ENCODE measurements around the gene PFDN4. TPM values are rescaled to one million over a fixed set of nuclear protein-coding genes. Genes with fewer than 3 reads are reported as not detected.

The PFDN4 gene
- total and polyA plus RNA-seq, 2 of the 4 experiments (the other 2 are of a cell fraction), result 14.9 to 93.2 TPM

DNA sequence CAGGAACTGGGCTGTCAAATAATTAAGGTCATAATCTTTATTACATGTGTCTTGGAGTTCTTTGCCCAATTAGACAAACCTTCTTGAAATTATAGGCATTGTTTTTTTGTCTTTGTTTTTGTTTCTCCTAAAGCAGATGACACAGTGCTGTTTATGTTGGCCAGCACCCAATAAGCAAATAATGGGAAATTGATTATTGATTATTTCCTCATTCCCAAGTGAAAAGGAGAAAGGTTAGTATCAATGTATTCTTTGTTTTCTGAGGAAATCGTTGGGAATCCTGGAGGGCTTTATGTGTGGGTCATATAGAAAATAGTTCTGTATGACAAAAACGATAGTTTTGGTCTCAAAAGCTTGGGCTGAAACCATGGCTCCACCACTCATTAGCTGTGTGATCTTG is 29.6 kb upstream of the PFDN4 start:
- Histone ChIP-seq H4K8ac (ENCODE audit: low read depth in 2 of 2, low read length in 2 of 2) (no peak overlapping the region), H3K9me3 (ENCODE audit: control insufficient read depth, insufficient read depth, low read length) (no peaks in the 10 kb centered on the region), H4K5ac (ENCODE audit: low read depth, low read length) (no peak overlapping the region), H2BK120ac (ENCODE audit: low read depth, low read length) (no peak overlapping the region), H2BK20ac (ENCODE audit: low read depth, low read length) (no peak overlapping the region), H3K36me3 (ENCODE audit: control insufficient read depth, insufficient read depth, low read length) (no peaks in the 10 kb centered on the region), H2AK9ac (replicated peaks; ENCODE audit: low read depth, low read length, poor library complexity) (no peak overlapping the region), H3K9ac (ENCODE audit: low read depth, low read length) (no peak overlapping the region), H4K91ac (ENCODE audit: insufficient read depth, low read depth, low read length) (no peak overlapping the region), H3K4me2 (ENCODE audit: low read depth, low read length) (no peak overlapping the region), H3K56ac (ENCODE audit: extremely low read depth, insufficient read depth, low read length) (no peak overlapping the region), H3K23ac (ENCODE audit: low read depth, low read length) (no peak overlapping the region), H2AK5ac (ENCODE audit: low read depth, low read length) (no peak overlapping the region), H2AFZ (replicated peaks; ENCODE audit: low read length, poor library complexity) (no peak overlapping the region), H4K20me1 (ENCODE audit: insufficient read depth, low read length) (no peaks in the 10 kb centered on the region; the same call in 1 of the 2 replicates), H3K9me1 (ENCODE audit: insufficient read depth, low read length) (no peaks in the 10 kb centered on the region), H3K14ac (replicated peaks; ENCODE audit: low read depth, low read length) (no peak overlapping the region), H3K27ac (ENCODE audit: insufficient read depth, low read length) (no peak overlapping the region), H3K18ac (ENCODE audit: low read depth, low read length) (no peak overlapping the region), H3K4ac (ENCODE audit: low read depth, low read length) (no peak overlapping the region), H2BK5ac (ENCODE audit: low read depth, low read length, poor library complexity, severe bottlenecking) (no peak overlapping the region), H3K27me3 (ENCODE audit: control insufficient read depth, insufficient read depth, low read length) (peaks cover 36% of the 10 kb centered on the region), H3K4me1 (ENCODE audit: control insufficient read depth, insufficient read depth, low read length) (no peaks in the 10 kb centered on the region; the same call in 1 of the 2 replicates), H3K79me1 (ENCODE audit: low read depth in 1 of 2, low read length in 2 of 2) (no peaks in the 10 kb centered on the region), H2BK15ac (ENCODE audit: low read depth, low read length) (no peak overlapping the region), H3K4me3 (ENCODE audit: insufficient read depth, low read depth, low read length) (no peak overlapping the region)
- ATAC-seq (ENCODE audit: low read depth) (no peak), DNase-seq (no peak)
- ChIA-PET CTCF (no interaction called here), POLR2A (ENCODE audit: unreplicated experiment) (no interaction called here)
- no TSS peak for BruUV-seq (replicated peaks)
- in situ Hi-C loops (cut with MboI; ENCODE audit: low sequenced_read_pairs) (loop anchor here (25.0 kb wide), 1 partner anchor 191 kb away; no protein-coding TSS in a partner anchor), intact Hi-C loops (cut with micrococcal nuclease) (no loop called here), dilution Hi-C loops (cut with HindIII; ENCODE audit: low sequenced_read_pairs, unreplicated experiment) (loop anchor here (25.0 kb wide), 1 partner anchor 91 kb away; no protein-coding TSS in a partner anchor)
- no peak for TF ChIP-seq SMC3 (IDR thresholded peaks at IDR 0.05; ENCODE audit: low read depth, low read length)
- no CpG with 5 or more reads among the region's 2 CpGs for WGBS, 2 experiments (ENCODE audit: extremely low coverage in 2 of 2, insufficient read length in 1 of 2)
